HCT116 (cell line): Measurements from ENCODE around the gene TMEM117. TPM values are rescaled to one million over a fixed set of nuclear protein-coding genes. Genes with fewer than 3 reads are reported as not detected.

Experiments
- ATAC-seq: fragments of 200-7000 bp; cut with Tn5 transposase; 2 replicates; pipeline ENCODE4 v1.9.1; 2020; ENCODE audit warnings: mild to moderate bottlenecking, moderate library complexity
- BruUV-seq: library from RNA; stranded (reverse); fragments of 400-500 nt; replicated peaks from 2 replicates; lab custom pipeline; 2021; lab: Mats Ljungman, UMichigan
- CTCF ChIA-PET: fragments of 300-600 bp; sonication (Branson Sonifier 250); formaldehyde crosslinking; loops from one replicate; lab custom pipeline; 2021; ENCODE audit warnings: antibody characterized with exemption; lab: Charles Lee
- POLR2A ChIA-PET: fragments of 300-600, 350-600 bp; sonication (Branson Sonifier 250); formaldehyde crosslinking; loops from one replicate; lab custom pipeline; 2021; ENCODE audit warnings: antibody characterized with exemption; lab: Charles Lee
- RAD21 ChIA-PET, 2 experiments: fragments of 300-600 bp; sonication (Branson Sonifier 250); formaldehyde crosslinking; loops; one replicate each; lab custom pipeline; 2023; ENCODE audit warnings: low total read pairs in 2 of 2; ENCODE audit not compliant: uncharacterized antibody in 2 of 2, unreplicated experiment in 2 of 2, low non-redundant PET in 1 of 2; lab: Charles Lee
- DNase-seq: peaks from one replicate; pipeline ENCODE4 v3.0.0-alpha.2; 2010; ENCODE audit warnings: low read depth, low spot score
- H2AFZ ChIP-seq: fragments of 200-600 bp; shearing (Covaris generic), sonication (generic); 2 replicates; pipeline ENCODE4 v1.6.1; 2017; ENCODE audit warnings: low read depth, mixed run types, mixed read lengths, antibody characterized with exemption, low read length; ENCODE audit not compliant: poor library complexity, severe bottlenecking
- H3K27ac ChIP-seq: 2 replicates; pipeline ENCODE4 v1.5.1; 2012; ENCODE audit warnings: low read depth, low read length
- H3K27me3 ChIP-seq: fragments of 200-600 bp; sonication (generic); 2 replicates; pipeline ENCODE4 v1.6.1; 2016; ENCODE audit warnings: mixed run types, low read length, mixed read lengths; ENCODE audit not compliant: insufficient read depth
- H3K36me3 ChIP-seq, 2 experiments: fragments of 200-500 bp in 1 of 2; fragments of 200-600 bp in 1 of 2; sonication (Bioruptor generic) in 1 of 2; sonication (generic) in 1 of 2; 2 replicates each; pipeline versions ENCODE4 v1.5.1 to v1.6.1; 2014 to 2016; ENCODE audit warnings: low read length in 2 of 2, inconsistent platforms in 1 of 2, mixed read lengths in 1 of 2, mixed run types in 1 of 2; ENCODE audit not compliant: insufficient read depth in 2 of 2, control insufficient read depth in 1 of 2
- H3K4me1 ChIP-seq, 2 experiments: fragments of 200-600 bp in 1 of 2; sonication (generic) in 1 of 2; 2 replicates each; pipeline versions ENCODE4 v1.5.1 to v1.6.1; 2012 to 2017; ENCODE audit warnings: low read length in 2 of 2, inconsistent platforms in 1 of 2, mild to moderate bottlenecking in 1 of 2, mixed read lengths in 1 of 2, mixed run types in 1 of 2, moderate library complexity in 1 of 2; ENCODE audit not compliant: insufficient read depth in 2 of 2, control insufficient read depth in 1 of 2
- H3K4me2 ChIP-seq: fragments of 200-600 bp; sonication (generic); 2 replicates; pipeline ENCODE4 v1.6.1; 2017; ENCODE audit warnings: mixed run types, low read length, mixed read lengths
- H3K4me3 ChIP-seq, 2 experiments: fragments of 200-600 bp in 1 of 2; sonication (generic) in 1 of 2; replicated peaks in 1 of 2; 2 replicates each; pipeline ENCODE4 v1.5.1; 2011 to 2016; ENCODE audit warnings: low read length in 2 of 2, control low read depth in 1 of 2, low read depth in 1 of 2, mild to moderate bottlenecking in 1 of 2, mixed read lengths in 1 of 2, mixed run types in 1 of 2
- H3K79me2 ChIP-seq: fragments of 200-600 bp; sonication (generic); 2 replicates; pipeline ENCODE4 v1.6.1; 2017; ENCODE audit warnings: mild to moderate bottlenecking, mixed run types, low read length, moderate library complexity, mixed read lengths; ENCODE audit not compliant: insufficient read depth
- H3K9ac ChIP-seq: fragments of 200-600 bp; sonication (generic); 2 replicates; pipeline ENCODE4 v1.6.1; 2016; ENCODE audit warnings: low read length, mixed read lengths
- H3K9me2 ChIP-seq: fragments of 200-600 bp; sonication (generic), shearing (Covaris generic); 2 replicates; pipeline ENCODE4 v1.6.1; 2017; ENCODE audit warnings: mixed run types, mild to moderate bottlenecking, moderate library complexity; ENCODE audit not compliant: insufficient read depth
- H3K9me3 ChIP-seq, 2 experiments: fragments of 200-500 bp in 1 of 2; fragments of 200-600 bp in 1 of 2; sonication (Bioruptor generic) in 1 of 2; sonication (generic) in 1 of 2; 2 replicates each; pipeline ENCODE4 v1.6.1; 2014 to 2017; ENCODE audit warnings: low read length in 2 of 2, mixed read lengths in 2 of 2, inconsistent platforms in 1 of 2, low read depth in 1 of 2, mild to moderate bottlenecking in 1 of 2, mixed run types in 1 of 2, moderate library complexity in 1 of 2; ENCODE audit not compliant: control insufficient read depth in 1 of 2, insufficient read depth in 1 of 2
- H4K20me1 ChIP-seq: fragments of 200-600 bp; sonication (generic), shearing (Covaris generic); 2 replicates; pipeline ENCODE4 v1.6.1; 2017; ENCODE audit warnings: mixed run types, mild to moderate bottlenecking, moderate library complexity; ENCODE audit not compliant: insufficient read depth
- ATF3 ChIP-seq: IDR thresholded peaks from 2 replicates; pipeline ENCODE4 v1.6.1; 2012
- CBX3 ChIP-seq: IDR thresholded peaks from 2 replicates; pipeline ENCODE4 v1.6.1; 2012; ENCODE audit warnings: low read depth
- CEBPB ChIP-seq: IDR thresholded peaks from 2 replicates; pipeline ENCODE4 v1.6.1; 2012; ENCODE audit warnings: low read depth
- EGR1 ChIP-seq: IDR thresholded peaks from 2 replicates; pipeline ENCODE4 v1.6.1; 2012; ENCODE audit warnings: low read depth
- ELF1 ChIP-seq: IDR thresholded peaks from 2 replicates; pipeline ENCODE4 v1.6.1; 2012; ENCODE audit warnings: low read depth, borderline replicate concordance
- POLR2A ChIP-seq: IDR thresholded peaks from 2 replicates; pipeline ENCODE4 v1.7.0; 2011; ENCODE audit warnings: borderline replicate concordance; ENCODE audit not compliant: insufficient read depth, insufficient read length; ENCODE audit errors: extremely low read depth
- POLR2AphosphoS5 ChIP-seq: IDR thresholded peaks from 2 replicates; pipeline ENCODE4 v1.6.1; 2011; ENCODE audit warnings: mild to moderate bottlenecking, low read depth, low read length, moderate library complexity
- ZFX ChIP-seq: fragments of 450-650 bp; IDR thresholded peaks from 2 replicates; pipeline ENCODE4 v1.6.1; 2017
- intact Hi-C: fragments of 100-400 bp; cut with micrococcal nuclease; formaldehyde crosslinking; loops from 2 replicates; pipeline ENCODE4 v1.10.0; 2022
- total RNA-seq: library from RNA; stranded (reverse); gene quantifications from one replicate; pipeline ENCODE4 v1.2.1, GENCODE V29; 2021; ENCODE audit not compliant: unreplicated experiment
- TF ChIP-seq, protein P1 (sequence below): IDR thresholded peaks from 2 replicates; pipeline ENCODE4 v1.6.1; 2012
- TF ChIP-seq, protein P2 (sequence below), 3 experiments: fragments of 200-600 bp in 1 of 3; sonication (generic) in 1 of 3; IDR thresholded peaks in 2 of 3; conservative IDR thresholded peaks in 1 of 3; 2 replicates each; pipeline ENCODE4 v1.5.1; 2012 to 2017; ENCODE audit warnings: low read depth in 2 of 3, low read length in 2 of 3, antibody characterized with exemption in 1 of 3, borderline replicate concordance in 1 of 3, control low read depth in 1 of 3, mild to moderate bottlenecking in 1 of 3, mixed read lengths in 1 of 3, mixed run types in 1 of 3, moderate library complexity in 1 of 3; ENCODE audit not compliant: insufficient read depth in 1 of 3

TMEM117 gene
- total RNA-seq, 1 experiment from 2014 or later: 3.6 TPM

DNA sequence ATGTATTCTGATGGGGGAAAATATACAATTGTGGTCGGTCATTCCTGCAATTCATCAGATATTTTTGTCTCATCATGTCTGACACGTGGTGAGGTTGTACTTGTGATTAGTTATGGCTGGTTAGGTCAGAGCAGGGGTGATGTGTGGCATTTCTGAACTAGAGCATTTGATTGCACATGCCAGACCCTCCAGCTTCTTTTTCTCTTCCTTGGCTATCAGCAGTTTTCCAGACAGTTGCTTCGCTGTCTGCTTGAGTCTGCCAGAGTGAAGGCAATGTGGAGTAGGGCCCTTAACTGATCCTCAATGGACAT is 25.9 kb downstream of the TMEM117 start:
- POLR2A ChIA-PET: no interaction called here
- H3K36me3 ChIP-seq: no peaks in the 10 kb centered on the region
- ATAC-seq (no peak), DNase-seq (no peak)
- H3K79me2 ChIP-seq: no peaks in the 10 kb centered on the region
- no TSS peak for BruUV-seq
- TF ChIP-seq ATF3 (no peak), ZFX (no peak), CEBPB (no peak), POLR2A (no peak), EGR1 (no peak), ELF1 (no peak), POLR2AphosphoS5 (no peak), CBX3 (no peak)
- TF ChIP-seq, protein P1, sequence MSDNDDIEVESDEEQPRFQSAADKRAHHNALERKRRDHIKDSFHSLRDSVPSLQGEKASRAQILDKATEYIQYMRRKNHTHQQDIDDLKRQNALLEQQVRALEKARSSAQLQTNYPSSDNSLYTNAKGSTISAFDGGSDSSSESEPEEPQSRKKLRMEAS: no peak
- TF ChIP-seq, protein P2, sequence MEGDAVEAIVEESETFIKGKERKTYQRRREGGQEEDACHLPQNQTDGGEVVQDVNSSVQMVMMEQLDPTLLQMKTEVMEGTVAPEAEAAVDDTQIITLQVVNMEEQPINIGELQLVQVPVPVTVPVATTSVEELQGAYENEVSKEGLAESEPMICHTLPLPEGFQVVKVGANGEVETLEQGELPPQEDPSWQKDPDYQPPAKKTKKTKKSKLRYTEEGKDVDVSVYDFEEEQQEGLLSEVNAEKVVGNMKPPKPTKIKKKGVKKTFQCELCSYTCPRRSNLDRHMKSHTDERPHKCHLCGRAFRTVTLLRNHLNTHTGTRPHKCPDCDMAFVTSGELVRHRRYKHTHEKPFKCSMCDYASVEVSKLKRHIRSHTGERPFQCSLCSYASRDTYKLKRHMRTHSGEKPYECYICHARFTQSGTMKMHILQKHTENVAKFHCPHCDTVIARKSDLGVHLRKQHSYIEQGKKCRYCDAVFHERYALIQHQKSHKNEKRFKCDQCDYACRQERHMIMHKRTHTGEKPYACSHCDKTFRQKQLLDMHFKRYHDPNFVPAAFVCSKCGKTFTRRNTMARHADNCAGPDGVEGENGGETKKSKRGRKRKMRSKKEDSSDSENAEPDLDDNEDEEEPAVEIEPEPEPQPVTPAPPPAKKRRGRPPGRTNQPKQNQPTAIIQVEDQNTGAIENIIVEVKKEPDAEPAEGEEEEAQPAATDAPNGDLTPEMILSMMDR (IDR thresholded peaks at IDR 0.05 in 2 of 3, conservative IDR thresholded peaks at IDR 0.05 in 1 of 3; ENCODE audit: borderline replicate concordance in 1 of 3, insufficient read depth in 1 of 3, low read depth in 2 of 3, low read length in 2 of 3): no peak
- TF ChIP-seq, all 23 proteins: peak for 0
- H3K4me1 ChIP-seq: no peaks in the 10 kb centered on the region
- H4K20me1 ChIP-seq: no peaks in the 10 kb centered on the region
- no peak overlapping the region for H3K4me2 ChIP-seq
- CTCF ChIA-PET: no interaction called here
- no peak overlapping the region for H3K4me3 ChIP-seq
- H3K27ac ChIP-seq: no peak overlapping the region
- no peaks in the 10 kb centered on the region for H3K9me3 ChIP-seq
- H2AFZ ChIP-seq: no peak overlapping the region
- RAD21 ChIA-PET: no interaction called here
- H3K9ac ChIP-seq: no peak overlapping the region
- H3K27me3 ChIP-seq: no peaks in the 10 kb centered on the region
- intact Hi-C loops: no loop called here
- no peaks in the 10 kb centered on the region for H3K9me2 ChIP-seq
